Measurements from ENCODE around the gene ADAM17. TPM values are rescaled to one million over a fixed set of nuclear protein-coding genes. Genes with fewer than 3 reads are reported as not detected.

Gene ADAM17
- total and polyA plus RNA-seq, 2 of the 13 experiments (the other 11 are each of a cell fraction or from before 2014, with no cell fraction given), result 6.5 to 33.4 TPM

DNA sequence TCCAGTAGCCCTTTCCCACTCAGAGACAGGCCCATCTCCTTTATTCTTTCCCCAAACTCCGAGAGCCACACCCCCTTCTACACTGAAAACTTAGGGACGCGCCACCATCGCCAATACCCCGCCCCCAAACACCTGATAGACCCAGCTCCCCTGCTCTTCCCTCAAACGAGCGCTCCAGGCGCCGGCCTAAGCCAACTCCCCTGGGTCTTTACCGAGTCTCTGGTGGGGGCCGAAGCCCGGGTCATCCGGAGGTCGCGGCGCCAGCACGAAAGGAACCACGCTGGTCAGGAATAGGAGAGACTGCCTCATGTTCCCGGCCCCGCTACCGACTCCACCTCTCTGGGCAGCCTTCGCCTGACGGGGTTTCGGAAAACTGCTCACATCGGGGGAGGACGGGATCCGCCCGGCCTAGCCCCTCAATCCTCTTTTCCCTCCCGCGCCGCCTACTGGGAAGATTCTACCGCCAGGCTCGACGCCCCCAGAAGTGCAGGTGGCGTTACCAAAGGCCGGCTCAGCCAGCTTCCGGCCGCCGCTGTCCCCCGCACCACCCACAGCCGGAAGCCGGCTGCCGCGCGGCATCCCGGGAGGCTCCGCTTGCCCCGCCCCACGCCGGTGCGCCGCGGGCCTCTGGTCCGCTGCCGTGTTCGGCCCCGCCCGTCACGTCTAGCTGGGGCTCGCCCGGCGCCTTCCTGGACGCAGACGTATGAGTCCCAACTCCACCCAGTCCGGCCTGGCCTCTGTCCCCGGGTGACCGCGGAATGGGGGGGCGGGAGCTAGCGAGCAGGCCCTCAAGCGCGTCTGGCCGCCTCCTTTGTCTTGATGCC lies at the start of gene ADAM17 (continued):
- TF ChIP-seq, protein P1, sequence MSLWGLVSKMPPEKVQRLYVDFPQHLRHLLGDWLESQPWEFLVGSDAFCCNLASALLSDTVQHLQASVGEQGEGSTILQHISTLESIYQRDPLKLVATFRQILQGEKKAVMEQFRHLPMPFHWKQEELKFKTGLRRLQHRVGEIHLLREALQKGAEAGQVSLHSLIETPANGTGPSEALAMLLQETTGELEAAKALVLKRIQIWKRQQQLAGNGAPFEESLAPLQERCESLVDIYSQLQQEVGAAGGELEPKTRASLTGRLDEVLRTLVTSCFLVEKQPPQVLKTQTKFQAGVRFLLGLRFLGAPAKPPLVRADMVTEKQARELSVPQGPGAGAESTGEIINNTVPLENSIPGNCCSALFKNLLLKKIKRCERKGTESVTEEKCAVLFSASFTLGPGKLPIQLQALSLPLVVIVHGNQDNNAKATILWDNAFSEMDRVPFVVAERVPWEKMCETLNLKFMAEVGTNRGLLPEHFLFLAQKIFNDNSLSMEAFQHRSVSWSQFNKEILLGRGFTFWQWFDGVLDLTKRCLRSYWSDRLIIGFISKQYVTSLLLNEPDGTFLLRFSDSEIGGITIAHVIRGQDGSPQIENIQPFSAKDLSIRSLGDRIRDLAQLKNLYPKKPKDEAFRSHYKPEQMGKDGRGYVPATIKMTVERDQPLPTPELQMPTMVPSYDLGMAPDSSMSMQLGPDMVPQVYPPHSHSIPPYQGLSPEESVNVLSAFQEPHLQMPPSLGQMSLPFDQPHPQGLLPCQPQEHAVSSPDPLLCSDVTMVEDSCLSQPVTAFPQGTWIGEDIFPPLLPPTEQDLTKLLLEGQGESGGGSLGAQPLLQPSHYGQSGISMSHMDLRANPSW (CRISPR knock-in tag; IDR thresholded peaks at IDR 0.05; ENCODE audit: borderline replicate concordance), result no peak
- TF ChIP-seq ADNP (CRISPR knock-in tag; IDR thresholded peaks at IDR 0.05), result no peak
- TF ChIP-seq, protein P2, sequence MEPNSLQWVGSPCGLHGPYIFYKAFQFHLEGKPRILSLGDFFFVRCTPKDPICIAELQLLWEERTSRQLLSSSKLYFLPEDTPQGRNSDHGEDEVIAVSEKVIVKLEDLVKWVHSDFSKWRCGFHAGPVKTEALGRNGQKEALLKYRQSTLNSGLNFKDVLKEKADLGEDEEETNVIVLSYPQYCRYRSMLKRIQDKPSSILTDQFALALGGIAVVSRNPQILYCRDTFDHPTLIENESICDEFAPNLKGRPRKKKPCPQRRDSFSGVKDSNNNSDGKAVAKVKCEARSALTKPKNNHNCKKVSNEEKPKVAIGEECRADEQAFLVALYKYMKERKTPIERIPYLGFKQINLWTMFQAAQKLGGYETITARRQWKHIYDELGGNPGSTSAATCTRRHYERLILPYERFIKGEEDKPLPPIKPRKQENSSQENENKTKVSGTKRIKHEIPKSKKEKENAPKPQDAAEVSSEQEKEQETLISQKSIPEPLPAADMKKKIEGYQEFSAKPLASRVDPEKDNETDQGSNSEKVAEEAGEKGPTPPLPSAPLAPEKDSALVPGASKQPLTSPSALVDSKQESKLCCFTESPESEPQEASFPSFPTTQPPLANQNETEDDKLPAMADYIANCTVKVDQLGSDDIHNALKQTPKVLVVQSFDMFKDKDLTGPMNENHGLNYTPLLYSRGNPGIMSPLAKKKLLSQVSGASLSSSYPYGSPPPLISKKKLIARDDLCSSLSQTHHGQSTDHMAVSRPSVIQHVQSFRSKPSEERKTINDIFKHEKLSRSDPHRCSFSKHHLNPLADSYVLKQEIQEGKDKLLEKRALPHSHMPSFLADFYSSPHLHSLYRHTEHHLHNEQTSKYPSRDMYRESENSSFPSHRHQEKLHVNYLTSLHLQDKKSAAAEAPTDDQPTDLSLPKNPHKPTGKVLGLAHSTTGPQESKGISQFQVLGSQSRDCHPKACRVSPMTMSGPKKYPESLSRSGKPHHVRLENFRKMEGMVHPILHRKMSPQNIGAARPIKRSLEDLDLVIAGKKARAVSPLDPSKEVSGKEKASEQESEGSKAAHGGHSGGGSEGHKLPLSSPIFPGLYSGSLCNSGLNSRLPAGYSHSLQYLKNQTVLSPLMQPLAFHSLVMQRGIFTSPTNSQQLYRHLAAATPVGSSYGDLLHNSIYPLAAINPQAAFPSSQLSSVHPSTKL (CRISPR knock-in tag; IDR thresholded peaks at IDR 0.05), result peak; percentile 45
- peak; percentile 99 for TF ChIP-seq ZFX (CRISPR knock-in tag; IDR thresholded peaks at IDR 0.05; ENCODE audit: low read depth)
- TF ChIP-seq ZNF747 (CRISPR knock-in tag; IDR thresholded peaks at IDR 0.05; ENCODE audit: borderline replicate concordance), result peak; percentile 90; the same call in 1 of the 2 replicates
- TF ChIP-seq, protein P3, sequence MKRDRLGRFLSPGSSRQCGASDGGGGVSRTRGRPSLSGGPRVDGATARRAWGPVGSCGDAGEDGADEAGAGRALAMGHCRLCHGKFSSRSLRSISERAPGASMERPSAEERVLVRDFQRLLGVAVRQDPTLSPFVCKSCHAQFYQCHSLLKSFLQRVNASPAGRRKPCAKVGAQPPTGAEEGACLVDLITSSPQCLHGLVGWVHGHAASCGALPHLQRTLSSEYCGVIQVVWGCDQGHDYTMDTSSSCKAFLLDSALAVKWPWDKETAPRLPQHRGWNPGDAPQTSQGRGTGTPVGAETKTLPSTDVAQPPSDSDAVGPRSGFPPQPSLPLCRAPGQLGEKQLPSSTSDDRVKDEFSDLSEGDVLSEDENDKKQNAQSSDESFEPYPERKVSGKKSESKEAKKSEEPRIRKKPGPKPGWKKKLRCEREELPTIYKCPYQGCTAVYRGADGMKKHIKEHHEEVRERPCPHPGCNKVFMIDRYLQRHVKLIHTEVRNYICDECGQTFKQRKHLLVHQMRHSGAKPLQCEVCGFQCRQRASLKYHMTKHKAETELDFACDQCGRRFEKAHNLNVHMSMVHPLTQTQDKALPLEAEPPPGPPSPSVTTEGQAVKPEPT (CRISPR knock-in tag; IDR thresholded peaks at IDR 0.05; ENCODE audit: low read depth), result no peak; the same call in 1 of the 2 replicates
- peak; percentile 67 for TF ChIP-seq ZNF839 (CRISPR knock-in tag; IDR thresholded peaks at IDR 0.05; ENCODE audit: borderline replicate concordance)
- TF ChIP-seq, protein P4, sequence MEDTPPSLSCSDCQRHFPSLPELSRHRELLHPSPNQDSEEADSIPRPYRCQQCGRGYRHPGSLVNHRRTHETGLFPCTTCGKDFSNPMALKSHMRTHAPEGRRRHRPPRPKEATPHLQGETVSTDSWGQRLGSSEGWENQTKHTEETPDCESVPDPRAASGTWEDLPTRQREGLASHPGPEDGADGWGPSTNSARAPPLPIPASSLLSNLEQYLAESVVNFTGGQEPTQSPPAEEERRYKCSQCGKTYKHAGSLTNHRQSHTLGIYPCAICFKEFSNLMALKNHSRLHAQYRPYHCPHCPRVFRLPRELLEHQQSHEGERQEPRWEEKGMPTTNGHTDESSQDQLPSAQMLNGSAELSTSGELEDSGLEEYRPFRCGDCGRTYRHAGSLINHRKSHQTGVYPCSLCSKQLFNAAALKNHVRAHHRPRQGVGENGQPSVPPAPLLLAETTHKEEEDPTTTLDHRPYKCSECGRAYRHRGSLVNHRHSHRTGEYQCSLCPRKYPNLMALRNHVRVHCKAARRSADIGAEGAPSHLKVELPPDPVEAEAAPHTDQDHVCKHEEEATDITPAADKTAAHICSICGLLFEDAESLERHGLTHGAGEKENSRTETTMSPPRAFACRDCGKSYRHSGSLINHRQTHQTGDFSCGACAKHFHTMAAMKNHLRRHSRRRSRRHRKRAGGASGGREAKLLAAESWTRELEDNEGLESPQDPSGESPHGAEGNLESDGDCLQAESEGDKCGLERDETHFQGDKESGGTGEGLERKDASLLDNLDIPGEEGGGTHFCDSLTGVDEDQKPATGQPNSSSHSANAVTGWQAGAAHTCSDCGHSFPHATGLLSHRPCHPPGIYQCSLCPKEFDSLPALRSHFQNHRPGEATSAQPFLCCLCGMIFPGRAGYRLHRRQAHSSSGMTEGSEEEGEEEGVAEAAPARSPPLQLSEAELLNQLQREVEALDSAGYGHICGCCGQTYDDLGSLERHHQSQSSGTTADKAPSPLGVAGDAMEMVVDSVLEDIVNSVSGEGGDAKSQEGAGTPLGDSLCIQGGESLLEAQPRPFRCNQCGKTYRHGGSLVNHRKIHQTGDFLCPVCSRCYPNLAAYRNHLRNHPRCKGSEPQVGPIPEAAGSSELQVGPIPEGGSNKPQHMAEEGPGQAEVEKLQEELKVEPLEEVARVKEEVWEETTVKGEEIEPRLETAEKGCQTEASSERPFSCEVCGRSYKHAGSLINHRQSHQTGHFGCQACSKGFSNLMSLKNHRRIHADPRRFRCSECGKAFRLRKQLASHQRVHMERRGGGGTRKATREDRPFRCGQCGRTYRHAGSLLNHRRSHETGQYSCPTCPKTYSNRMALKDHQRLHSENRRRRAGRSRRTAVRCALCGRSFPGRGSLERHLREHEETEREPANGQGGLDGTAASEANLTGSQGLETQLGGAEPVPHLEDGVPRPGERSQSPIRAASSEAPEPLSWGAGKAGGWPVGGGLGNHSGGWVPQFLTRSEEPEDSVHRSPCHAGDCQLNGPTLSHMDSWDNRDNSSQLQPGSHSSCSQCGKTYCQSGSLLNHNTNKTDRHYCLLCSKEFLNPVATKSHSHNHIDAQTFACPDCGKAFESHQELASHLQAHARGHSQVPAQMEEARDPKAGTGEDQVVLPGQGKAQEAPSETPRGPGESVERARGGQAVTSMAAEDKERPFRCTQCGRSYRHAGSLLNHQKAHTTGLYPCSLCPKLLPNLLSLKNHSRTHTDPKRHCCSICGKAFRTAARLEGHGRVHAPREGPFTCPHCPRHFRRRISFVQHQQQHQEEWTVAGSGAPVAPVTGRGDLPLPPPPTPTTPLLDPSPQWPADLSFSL (CRISPR knock-in tag; IDR thresholded peaks at IDR 0.05), result no peak
- TF ChIP-seq, protein P5, sequence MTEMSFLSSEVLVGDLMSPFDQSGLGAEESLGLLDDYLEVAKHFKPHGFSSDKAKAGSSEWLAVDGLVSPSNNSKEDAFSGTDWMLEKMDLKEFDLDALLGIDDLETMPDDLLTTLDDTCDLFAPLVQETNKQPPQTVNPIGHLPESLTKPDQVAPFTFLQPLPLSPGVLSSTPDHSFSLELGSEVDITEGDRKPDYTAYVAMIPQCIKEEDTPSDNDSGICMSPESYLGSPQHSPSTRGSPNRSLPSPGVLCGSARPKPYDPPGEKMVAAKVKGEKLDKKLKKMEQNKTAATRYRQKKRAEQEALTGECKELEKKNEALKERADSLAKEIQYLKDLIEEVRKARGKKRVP (CRISPR knock-in tag; IDR thresholded peaks at IDR 0.05), result peak in 1 of 2 experiments; percentile 76; a peak in 2 of 4 replicates
- no peak for TF ChIP-seq MYNN (CRISPR knock-in tag; IDR thresholded peaks at IDR 0.05; ENCODE audit: low read depth)
